Measurements from ENCODE around the gene FHAD1.

Gene FHAD1

DNA sequence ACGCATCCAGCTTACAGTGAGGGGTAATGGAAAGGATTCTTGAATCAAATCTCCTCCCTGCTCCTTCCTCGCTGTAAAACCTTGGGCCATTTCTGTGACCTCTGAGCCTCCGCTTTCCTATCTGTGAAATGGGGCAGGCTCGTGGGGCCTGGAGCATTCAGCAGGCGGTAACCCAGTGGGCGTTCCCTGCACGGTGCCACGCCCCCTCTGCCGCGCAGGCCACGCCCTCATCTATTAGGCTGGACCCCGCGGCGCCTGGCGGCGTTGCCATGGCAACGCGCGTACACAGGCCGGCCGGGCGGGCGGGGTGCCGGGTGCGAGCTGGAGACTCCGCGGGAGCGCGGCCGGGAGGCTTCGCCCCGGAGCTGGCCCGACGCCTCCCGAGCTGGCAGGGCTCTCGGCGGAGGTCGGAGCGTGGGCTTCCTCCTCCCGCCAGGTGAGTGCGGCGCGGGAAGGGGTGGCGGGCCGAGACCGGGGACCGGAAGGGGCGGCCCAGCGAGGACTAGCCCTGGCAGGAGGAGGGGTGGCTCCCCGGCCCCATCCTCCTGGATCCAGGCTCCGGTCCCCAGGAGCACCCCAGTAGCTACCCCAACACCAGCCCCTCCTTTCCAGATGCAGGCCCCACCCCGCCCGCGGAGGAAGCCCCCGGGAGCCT is at the start of gene FHAD1:
Gene FHAD1 (plus strand): TSS at position 264 of the 655 bp plus-strand sequence. CDS start 4,562 bp downstream, outside the sequence.
- DNase-seq, result no peak

DNA sequence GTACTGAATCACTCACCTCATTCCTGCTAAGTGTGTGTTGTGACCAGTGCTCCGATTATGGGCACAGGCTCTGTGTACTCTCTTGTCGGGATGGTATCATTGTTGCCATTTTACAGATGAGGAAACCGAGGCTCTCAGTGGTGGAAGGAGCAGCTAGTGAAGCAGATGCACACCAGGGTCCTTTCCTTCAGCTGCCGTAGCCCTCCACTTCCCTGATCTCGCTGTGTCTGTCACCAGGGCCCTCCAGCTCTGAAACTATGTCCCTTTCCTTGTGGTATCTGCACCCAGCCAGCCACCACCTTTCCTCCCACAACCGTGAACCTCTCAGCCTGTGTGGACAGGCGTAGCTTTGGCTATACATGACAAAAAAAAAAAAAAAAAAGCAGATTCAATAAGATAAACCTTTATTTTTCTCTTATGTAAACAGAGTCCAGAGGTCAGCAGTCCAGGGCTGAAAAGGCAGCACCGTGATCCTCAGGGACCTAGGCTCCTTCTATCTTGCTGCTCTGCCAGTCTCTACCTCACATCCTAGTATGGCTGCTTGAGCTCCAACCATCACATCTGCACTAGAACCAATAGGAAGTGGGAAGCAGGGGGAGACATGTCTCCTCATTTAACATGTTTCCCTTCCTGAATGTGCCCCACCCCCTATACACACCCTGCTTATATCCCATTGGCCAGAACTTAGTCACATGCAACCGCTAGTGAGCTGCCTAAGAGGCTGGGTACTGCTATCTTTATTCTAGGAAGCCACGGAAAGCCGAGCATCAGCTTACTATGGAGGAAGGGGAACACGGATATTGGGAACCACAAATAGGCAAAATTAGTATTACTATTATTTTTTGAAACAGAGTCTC is 49.2 kb upstream of the FHAD1 start:
- DNase-seq, result peak; percentile 26

DNA sequence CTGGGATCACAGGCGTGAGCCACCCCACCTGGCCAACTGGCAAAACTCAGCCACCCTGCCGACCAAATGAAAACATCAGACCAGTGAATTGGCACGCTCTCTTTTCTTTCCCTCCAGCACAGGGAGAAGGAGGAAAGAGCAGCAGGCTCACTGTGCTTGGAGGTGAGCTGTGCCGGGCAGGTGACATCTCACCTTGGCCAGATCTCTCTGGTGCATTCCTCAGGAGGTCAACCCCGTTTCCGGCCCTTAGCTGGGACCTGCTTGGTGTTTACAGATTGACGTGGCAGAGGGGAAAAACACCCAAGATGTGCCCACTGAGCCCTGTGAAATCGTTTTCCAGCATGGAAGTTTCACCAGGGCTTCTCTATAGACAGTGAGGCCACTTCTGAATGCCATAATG is 48.3 kb upstream of the FHAD1 start:
- DNase-seq, result no peak

DNA sequence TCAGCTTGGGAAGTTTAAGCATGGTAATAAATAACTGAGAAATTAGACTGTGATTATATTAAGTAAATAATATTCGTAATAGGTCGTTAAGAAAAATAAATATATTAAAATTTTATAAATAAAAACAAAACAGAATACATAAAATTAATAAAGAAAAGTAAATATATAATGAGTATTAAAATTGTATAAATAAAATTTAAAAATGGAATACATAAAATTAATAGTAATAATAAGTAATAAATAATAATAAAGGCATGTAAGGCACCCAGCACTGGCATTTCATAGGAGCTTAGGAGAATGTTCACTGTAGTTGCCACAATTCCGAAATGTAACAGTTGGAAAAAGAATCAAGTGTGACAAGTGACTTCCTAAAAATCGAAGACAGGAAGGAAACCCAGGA is 45.8 kb upstream of the FHAD1 start:
- no peak for DNase-seq

DNA sequence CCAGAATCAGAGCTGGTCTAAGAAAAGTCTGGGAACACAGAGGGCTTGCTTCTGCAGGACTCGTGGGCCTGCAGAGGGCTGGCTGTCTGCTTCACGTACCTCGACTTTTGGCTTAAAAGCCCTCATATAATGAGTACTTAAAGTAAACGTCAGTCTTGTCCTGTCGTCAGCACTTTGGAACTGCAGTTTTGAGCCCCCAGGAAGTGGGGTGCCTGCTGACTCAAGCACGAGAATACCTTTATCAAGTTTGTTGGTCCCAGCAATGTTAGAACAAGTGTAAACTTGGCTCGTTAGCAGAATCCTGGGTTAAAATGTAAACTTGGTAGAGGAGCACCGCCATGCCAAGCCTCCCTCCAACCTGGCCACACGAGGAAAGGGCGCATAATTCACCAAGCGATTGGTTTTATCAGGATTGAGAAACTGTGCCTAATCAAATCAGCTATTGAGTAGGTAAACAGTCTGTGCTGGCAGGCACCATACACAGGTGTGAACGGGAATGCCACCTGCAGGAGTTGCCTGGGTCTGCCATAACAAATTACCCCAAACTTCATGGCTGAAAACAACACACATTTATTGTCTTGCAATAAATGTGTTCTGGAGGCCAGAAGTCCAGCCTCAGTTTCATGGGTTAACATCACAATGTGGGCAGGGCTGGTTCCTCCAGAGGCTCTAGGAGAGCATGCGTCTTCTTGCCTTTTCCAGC is 45.0 kb upstream of the FHAD1 start:
- DNase-seq, result no peak

DNA sequence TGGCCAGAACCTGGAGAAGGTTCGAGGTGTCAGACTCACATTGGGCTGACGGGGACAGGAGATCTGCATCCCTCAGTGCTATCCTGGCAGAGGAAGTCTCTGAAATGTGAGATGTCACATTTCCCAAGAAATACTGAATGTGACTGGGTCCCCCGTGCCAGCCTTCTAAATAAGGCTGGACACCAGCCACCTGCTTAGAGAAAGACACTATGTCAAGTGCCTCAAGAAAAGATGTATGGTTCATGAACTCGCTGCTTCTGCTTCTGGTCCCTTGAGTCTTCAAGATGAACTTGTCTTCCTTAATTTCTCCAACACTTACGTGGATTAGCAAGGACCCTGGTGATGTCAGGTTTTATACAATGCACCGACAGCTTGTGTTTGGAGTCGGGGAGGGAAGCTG is 42.1 kb upstream of the FHAD1 start:
- DNase-seq, result no peak

DNA sequence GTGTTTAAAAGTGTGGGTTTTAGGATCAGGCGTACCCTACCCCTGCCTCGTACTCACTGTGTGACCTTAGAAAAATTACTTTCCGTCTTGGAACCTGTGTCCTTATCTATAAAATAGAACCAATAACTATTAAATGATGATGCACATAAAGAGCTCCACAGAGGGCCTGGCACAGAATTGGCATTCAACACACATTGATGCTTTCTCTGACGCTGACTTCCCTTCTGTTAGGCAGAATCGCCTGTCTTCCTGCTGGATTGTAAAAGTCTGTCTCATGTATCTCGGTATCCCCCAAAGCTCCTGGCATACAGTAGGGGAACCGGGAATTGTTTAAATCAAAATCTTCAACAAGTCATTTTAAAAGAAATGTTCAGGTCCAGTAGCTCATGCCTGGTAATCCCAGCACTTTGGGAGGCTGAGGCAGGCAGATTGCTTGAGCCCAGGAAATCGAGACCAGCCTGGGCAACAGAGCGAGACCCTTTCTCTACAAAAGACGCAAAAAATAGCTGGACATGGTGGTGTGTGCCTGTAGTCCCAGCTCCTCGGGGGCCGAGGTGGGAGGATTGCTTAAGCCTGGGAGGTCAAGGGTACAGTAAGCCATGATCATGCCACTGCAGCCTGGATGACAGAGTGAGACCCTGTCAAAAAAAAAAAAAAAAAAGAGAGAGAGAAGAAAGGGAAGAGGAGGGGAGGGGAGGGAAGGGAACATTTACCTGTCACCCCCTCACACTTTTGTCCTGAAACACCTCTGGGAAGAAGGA is 41.3 kb upstream of the FHAD1 start:
- no peak for DNase-seq

DNA sequence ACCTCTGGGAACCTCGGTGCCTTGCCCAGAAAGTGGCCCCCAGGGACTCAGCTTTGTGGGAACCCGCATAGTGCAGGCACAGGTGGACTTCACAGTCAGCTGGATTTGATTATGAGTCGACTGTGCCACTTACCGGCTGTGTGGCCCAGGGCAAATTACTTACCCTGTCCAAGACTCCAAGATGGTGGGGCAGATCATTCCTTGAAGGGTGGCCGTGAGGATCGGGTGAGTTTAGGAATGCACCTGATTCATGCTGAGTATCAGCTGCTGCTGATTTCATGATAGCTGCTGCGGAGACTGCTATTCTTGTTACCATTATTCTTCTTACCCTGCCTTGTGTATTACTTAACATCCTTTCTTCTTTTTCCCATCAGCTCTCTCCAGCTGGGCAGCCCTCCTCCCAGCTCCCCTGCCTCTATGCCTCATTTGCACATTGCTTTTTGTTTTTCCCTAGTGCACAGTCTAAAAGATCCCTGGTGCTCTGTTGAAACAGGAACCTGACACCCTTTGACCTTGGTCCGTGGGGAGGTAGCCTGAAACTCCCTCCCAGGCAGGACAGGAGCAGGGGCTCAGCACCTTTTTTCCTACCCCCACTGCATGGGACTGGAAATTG is 40.5 kb upstream of the FHAD1 start:
- DNase-seq, result no peak

DNA sequence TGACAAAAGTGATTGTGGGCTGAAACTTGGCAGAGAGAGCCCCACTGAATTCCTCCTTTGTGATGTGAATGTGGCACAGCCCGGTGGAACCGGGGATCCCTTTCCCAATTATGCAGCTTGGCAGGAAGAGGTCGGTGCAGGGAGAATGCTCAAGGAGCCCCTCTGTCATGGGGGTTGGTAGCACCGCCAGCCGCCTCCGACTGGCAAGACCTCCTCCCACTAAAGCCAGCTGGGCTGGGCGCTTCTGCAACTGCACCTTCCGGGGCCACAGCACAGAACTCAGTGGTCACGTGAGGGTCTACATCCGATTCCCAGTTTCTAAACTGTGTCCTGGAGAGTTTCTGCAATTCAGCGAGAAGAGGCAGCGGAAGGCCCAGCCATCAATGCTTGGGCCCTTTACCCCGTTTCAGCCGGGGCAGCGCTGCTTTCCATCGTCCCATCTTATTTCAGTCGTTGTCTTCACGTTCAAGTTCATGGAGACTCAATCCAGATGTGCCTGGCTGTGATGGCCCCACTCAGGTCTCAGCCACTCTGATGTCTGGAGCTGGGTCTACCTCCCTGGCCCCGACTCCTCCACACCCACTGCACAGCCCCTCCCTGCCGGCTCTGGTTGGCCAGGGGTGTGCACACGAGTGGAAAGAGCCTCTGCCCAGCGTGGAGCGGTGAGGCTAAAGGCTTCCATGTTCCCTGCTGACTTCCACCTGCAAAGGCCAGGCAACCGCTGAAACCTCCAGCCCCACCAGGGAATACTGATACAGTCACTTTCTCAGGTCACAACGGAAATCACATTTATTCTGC is 39.8 kb upstream of the FHAD1 start:
- no peak for DNase-seq

DNA sequence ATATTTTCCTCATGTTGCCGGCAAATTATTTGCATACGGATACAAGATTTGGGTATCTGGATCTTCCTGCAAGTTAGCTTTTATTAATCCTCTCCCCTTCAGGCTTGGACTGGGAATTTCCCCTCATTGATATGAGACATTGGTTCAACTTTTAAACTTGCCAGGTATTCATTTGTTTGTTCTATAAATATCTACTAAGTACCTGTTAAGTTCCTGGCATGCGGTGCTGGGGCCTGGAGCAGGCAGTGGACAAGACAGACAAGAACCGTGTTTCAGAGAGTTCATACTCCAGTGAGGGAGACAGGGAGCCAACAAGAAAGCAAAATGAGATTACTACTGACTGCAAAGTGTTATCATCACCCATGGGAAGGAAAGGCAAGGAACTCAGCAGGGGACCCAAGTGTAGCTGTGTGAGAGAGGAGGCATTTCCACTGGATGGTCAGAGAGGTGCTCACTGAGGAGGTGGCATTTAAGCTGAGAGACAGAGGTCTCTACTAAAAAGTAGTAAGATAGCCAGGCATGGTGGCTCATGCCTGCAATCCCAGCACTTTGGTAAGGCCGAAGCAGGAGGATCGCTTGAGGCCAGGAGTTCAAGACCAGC is 39.1 kb upstream of the FHAD1 start:
- no peak for DNase-seq

DNA sequence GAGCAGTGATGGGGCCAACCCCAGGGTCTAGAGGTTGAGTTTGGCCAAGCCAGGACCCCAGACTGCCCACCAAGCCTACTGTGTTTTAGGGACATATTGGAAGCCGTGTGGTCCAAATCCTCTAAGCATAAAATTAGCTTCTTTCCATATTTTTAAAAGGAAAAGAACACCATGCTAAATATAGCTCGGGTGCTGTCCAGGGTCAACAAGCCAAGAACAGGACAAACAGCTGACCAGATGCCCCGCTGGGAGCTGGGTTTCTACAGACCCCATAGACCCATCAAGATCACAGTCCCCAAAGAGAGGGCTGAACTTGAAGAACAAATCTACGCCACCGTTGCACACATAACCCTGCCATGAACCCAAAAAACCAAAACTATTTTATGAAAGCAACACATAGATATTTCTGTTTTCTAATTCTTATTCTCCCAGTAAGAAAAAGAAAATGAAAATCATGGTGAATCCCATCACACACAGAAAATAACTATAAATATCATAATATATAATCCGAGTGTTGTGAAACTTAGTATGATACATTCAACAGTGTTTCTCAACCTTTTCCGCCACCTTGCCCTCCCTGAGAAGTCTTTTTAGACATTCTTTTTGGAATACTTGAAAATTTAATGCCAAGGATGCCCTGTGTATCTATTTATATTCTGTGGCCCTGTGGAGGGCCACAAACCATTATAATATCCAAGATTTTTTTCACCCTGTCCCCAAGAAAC is 36.2 kb upstream of the FHAD1 start:
- DNase-seq, result no peak

DNA sequence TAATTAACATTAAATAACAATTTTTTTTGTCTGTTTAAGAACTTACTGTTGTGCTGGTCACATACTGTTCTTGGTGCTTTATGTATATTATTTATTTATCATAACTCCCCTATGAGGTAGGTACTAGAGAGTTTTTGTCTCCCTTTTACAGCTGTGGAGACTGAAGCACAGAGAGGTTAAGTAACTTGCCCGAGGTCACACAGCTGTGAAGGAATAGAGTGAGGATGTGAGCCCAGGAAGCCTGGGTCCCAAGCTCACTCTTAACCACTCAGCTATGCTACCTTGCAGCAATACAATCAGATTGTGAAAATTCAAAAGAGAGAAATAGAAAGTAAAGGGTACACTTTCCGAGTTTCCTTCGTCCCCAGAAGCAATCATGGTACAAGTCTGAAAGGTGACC is 35.6 kb upstream of the FHAD1 start:
- no peak for DNase-seq

DNA sequence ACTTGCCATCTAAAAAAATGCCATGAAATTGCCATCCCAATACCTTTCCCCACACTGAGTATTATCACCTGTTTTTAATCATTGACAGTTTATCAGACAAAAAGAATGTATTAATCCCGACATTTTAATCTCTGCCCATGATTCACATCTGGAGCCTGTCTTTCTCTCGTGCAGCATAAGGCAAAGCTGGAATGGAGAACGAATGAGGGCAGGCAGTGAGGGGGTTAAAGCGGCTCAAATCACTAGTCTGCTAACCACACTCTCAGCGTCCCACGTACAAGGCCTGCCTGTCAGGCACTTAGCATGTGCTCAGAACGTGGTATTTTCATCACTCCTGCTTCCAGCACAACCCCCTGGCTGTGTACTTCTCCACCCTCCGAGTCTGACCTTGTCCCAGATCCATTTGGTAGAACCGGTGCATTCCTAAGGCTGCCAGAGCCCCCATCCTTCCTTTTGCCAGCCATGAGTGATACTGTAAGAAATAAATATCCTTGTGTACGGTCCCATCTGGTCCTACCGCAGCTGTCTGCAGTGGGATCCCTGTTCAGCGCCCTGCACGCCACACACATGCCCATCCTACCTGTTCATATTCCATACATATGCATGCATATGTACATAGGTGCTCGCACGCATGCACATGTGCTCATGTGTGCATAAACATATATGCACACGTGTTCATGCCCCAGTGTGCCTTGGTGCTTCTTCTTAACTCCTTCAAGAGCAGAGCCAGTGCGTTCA is 34.6 kb upstream of the FHAD1 start:
- DNase-seq, result peak; percentile 52

DNA sequence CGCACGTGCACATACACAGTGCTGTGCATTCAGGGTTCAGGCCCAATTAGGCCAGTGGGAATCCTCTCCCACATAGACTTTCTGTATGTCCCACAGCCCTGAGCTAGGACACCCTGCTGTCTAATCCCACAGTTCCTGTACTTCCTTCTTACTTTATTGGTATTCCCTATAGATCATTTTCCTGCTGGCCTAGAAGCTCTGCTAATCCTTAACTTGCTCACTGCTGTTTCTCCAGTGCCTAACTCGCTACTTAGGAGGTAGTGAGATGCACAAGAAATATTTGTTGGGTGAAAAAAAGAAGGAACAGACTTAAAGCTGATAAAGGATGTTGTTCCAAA is 34.1 kb upstream of the FHAD1 start:
- peak; percentile 58 for DNase-seq

DNA sequence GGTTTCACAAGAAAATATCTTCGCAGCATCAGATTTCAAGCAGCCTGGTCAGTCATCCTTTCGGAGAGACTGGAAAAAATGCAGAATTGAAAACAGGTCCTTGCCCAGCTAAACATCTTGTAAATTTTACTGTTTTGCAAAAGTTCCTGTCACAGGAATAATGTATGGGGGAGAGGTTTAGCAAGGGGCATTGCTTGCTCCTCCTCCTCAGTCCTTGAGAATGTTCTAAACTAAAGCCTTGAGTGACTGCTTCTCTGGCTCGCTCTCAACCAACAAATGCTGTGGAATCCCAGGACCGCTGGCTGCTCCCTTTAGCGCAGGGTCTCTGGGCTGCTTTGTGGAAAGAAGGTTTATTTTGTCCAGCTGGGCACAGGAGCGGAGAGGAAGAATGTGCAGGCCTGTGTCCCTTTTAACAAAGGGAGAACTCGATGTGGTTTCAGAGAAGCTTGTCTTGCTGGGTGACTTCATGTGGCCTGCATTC is 33.6 kb upstream of the FHAD1 start:
- no peak for DNase-seq

DNA sequence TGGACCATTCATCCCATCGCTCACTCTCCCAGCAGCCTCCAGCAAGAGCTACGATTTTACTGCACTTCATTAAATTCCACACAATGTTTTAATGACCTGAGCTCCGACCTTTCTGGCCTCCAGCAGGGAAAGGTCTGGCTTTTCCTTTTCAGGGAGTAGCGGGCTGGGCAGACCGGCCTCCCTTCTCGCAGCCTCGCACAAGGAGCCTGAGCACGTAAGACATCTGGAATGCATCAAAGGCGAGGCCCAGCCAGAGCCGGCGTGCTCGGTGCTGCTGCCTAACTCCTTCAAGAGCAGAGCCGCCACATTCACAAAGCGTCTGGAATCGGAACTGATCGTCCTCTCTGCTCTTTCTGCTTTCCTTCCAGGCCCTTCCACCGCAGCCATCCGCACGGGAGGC is 32.5 kb upstream of the FHAD1 start:
- DNase-seq, result no peak

DNA sequence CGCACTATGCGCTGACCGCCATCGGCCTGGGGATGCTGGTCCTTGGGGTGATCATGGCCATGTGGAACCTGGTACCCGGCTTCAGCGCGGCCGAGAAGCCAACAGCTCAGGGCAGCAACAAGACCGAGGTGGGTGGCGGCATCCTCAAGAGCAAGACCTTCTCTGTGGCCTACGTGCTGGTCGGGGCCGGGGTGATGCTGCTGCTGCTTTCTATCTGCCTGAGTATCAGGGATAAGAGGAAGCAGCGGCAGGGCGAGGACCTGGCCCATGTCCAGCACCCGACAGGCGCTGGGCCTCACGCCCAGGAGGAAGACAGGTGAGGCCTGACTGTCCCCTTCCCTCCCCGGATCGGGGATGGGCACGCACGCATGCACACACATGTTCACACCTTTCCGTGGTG is 31.9 kb upstream of the FHAD1 start:
- DNase-seq, result no peak

DNA sequence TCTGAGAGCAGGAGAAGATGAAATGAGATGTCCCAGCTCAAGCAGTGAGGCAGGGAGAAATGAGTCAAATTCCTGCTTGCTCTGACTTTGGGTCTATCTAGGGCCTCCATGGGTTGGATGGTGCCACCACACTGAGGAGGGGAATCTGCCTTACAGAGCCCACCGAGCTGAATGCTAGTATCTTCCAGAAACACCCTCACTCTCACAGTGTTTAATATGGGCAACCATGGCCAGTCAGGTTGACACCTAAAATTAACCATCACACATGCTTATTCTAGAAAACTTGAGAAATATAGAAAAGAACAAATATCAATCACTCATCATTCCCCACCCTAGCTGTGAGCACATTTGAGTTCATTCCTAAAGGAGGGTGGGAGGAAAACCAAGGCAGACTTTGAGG is 29.4 kb upstream of the FHAD1 start:
- DNase-seq, result no peak

DNA sequence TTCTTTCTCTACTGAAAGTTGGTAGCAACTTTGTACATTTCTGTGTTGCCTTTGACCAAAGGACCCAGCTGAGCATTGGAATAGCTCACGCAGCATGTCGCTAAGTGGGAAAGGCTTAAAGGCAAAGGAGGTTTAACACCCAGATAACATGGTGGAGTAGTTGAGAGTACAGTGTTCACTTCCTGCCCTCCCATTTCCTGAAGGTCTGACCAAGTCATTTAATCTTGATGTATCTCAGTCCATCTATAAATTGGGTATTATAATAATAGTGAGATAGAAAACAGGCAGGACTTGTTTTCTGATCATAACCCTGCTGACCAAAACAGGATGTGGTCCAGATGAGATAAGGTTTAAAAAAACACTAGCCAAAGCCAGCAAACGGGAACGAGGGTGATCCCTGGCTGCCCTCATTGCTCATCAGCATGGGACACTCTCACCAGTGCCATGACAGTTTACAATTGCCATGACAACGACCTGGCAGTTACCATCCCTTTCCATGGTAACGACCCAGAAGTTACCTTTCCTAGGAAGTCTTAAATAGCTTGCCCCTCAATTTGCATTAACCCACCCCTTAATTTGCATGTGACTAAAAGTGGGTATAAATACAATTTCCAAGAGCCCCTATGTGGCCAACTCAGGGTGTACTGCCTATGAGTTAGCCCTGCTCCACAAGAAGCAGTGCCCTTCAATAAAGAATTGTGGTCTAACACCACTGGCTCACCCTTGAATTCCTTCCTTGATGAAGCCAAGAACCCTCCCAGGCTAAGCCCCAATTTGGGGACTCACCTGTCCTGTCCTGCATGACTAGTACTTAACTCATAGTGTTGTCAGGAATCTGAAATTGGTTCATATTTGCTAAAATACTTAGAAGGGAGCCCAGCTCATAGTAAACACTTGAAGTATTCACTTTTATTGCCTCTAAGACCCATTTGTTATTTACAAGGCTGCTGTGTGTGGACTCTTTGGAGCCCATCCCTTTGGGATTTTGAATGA is 28.4 kb upstream of the FHAD1 start:
- no peak for DNase-seq

All from NCI-H82 (cell line).